Kidney (tissue), 14 donors: ENCODE measurements around the gene EXD2. TPM values are rescaled to one million over a fixed set of nuclear protein-coding genes. Genes with fewer than 3 reads are reported as not detected.

Experiments
- DNase-seq, 5 donors: peaks; one replicate each; pipeline ENCODE4 v3.0.0-alpha.2; 2013 to 2020
- FAIRE-seq: peaks from 2 replicates; lab custom pipeline; 2012; peaks lifted over from hg19 to GRCh38; lab: Jason Lieb, UNC
- H3K27ac ChIP-seq, 2 donors: one replicate each; pipeline ENCODE4 v1.7.0; 2013; ENCODE audit warnings: low read depth in 2 of 2, low read length in 2 of 2, inconsistent platforms in 1 of 2
- H3K27me3 ChIP-seq: one replicate; pipeline ENCODE4 v1.7.1; 2013; ENCODE audit warnings: low read length, inconsistent platforms; ENCODE audit not compliant: control insufficient read depth, insufficient read depth
- H3K36me3 ChIP-seq, 3 donors: one replicate each; pipeline versions ENCODE4 v1.7.0 to v1.7.1; 2013; ENCODE audit warnings: low read length in 3 of 3, control low read depth in 1 of 3, inconsistent platforms in 1 of 3; ENCODE audit not compliant: insufficient read depth in 3 of 3, control insufficient read depth in 2 of 3
- H3K4me1 ChIP-seq, 3 donors: one replicate each; pipeline versions ENCODE4 v1.7.0 to v1.7.1; 2013; ENCODE audit warnings: low read length in 3 of 3, inconsistent platforms in 1 of 3, low read depth in 1 of 3; ENCODE audit not compliant: control insufficient read depth in 2 of 3, insufficient read depth in 2 of 3
- H3K4me3 ChIP-seq, 3 donors: one replicate each; pipeline versions ENCODE4 v1.7.0 to v1.8.1; 2013; ENCODE audit warnings: low read length in 3 of 3, control low read depth in 1 of 3, inconsistent platforms in 1 of 3
- H3K9ac ChIP-seq, 3 donors: one replicate each; pipeline versions ENCODE4 v1.7.0 to v1.7.1; 2013; ENCODE audit warnings: low read length in 3 of 3, control low read depth in 1 of 3, inconsistent platforms in 1 of 3
- H3K9me3 ChIP-seq, 3 donors: one replicate each; pipeline versions ENCODE4 v1.7.0 to v1.7.1; 2013; ENCODE audit warnings: low read length in 3 of 3, control low read depth in 1 of 3, inconsistent platforms in 1 of 3; ENCODE audit not compliant: control insufficient read depth in 2 of 3, insufficient read depth in 1 of 3
- CTCF ChIP-seq: IDR thresholded peaks from 3 replicates; pipeline ENCODE4 v1.5.1; 2012; ENCODE audit warnings: mild to moderate bottlenecking, moderate library complexity, borderline replicate concordance; ENCODE audit not compliant: insufficient read depth; ENCODE audit errors: extremely low read depth
- intact Hi-C: fragments of 100-400 bp; cut with DNase I; formaldehyde crosslinking; loops from one replicate; pipeline ENCODE4 v1.11.1; 2022
- polyA plus RNA-seq: library from polyadenylated mRNA; stranded (reverse); fragments of 350-450 nt; fragmentation: Illumina TruSeq; extraction: RNeasy Lipid Tissue Mini Kit (QIAGEN cat#74804); gene quantifications from one replicate; pipeline ENCODE4 v1.2.3, GENCODE V29; 2014; ENCODE audit warnings: low read depth, low replicate concordance; ENCODE audit not compliant: insufficient read depth
- total RNA-seq: library from RNA; stranded (reverse); fragmentation: NEBNext Ultra II Directional; extraction: Animal tissue kit (Norgen Biotek cat#: 25700); gene quantifications from one replicate; pipeline ENCODE4 v1.2.1, GENCODE V29; 2021
- donor health status: control.
- donor health status: control.
- donor health status: control.
- donor health status: control.
- donor health status: control.
- donor health status: DM: yes; HTN: yes; CAD: no.
- donor health status: Normal renal cell carcinoma (clear cell type).

EXD2 gene
- total and polyA plus RNA-seq, 2 donors from 2014 or later: 13.7 to 24.5 TPM

- H3K36me3 ChIP-seq: no peaks in the 10 kb centered on the region
- H3K27me3 ChIP-seq: peaks cover 7% of the 10 kb centered on the region
- FAIRE-seq: no peak
- no peak overlapping the region for H3K4me3 ChIP-seq
- H3K9ac ChIP-seq: no peak overlapping the region
- TF ChIP-seq CTCF: no peak
- intact Hi-C loops: no loop called here
- no peak for DNase-seq
- H3K4me1 ChIP-seq: peaks cover 0 to 4% (median 0%) of the 10 kb centered on the region in 3 donors
- no peak overlapping the region for H3K27ac ChIP-seq
- H3K9me3 ChIP-seq: no peaks in the 10 kb centered on the region
Observed at GRCh38 chr14:69263364-69263763, 72.1 kb downstream of the EXD2 start.

- Histone ChIP-seq H3K27me3 (peaks cover 4% of the 10 kb centered on the region), H3K36me3 (no peaks in the 10 kb centered on the region), H3K9ac (no peak overlapping the region), H3K9me3 (no peaks in the 10 kb centered on the region), H3K4me3 (no peak overlapping the region), H3K27ac (no peak overlapping the region), H3K4me1 (peaks cover 0 to 4% (median 0%) of the 10 kb centered on the region in 3 donors)
- intact Hi-C loops: no loop called here
- FAIRE-seq (no peak), DNase-seq (no peak)
- no peak for TF ChIP-seq CTCF
Observed at GRCh38 chr14:69263771-69264170, 72.5 kb downstream of the EXD2 start.

- Histone ChIP-seq H3K4me3 (no peak overlapping the region), H3K27me3 (no peaks in the 10 kb centered on the region), H3K9me3 (no peaks in the 10 kb centered on the region), H3K36me3 (no peaks in the 10 kb centered on the region), H3K4me1 (no peaks in the 10 kb centered on the region), H3K27ac (no peak overlapping the region), H3K9ac (no peak overlapping the region)
- no peak for TF ChIP-seq CTCF
- DNase-seq: no peak
- intact Hi-C loops: no loop called here
- FAIRE-seq: no peak
Observed at GRCh38 chr14:69266572-69267345, 75.5 kb downstream of the EXD2 start.
